ENCODE results near the gene OR2T34. TPM values are rescaled to one million over a fixed set of nuclear protein-coding genes. Genes with fewer than 3 reads are reported as not detected.
A peak's percentile ranks its signal among the peaks of the same experiment; 100 is the strongest.
"Not testable (repeated sequence)": the region's sequence is repeated elsewhere in the genome, so short reads cannot be mapped to it uniquely, and the experiment has no call there.

The OR2T34 gene
- total RNA-seq = not detected

DNA sequence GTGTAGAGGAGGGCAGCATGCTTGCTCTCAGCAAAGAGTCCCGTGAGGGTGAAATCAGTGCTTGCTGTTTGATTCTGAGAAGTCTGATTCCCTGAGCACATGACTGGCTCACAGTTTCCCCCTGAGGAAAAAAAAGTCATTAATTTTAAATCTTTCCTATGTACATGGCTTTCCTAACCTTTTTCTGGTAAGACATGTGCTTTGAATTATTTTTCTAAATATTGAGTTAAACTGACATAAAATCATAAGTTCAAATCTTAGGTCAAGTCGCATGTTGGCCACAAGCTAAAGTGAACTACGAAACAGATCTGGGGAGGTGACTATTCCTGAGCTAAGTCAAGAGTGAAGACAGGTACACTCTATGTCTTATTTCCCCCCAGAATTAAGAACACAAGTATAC lies at the start of gene OR2T34:
TSS of gene OR2T34 (minus strand) at position 101 of the 400 bp plus-strand sequence. CDS start at position 101, 0 bp downstream.
- ATAC-seq; intact Hi-C loops (cut with DNase I); DNase-seq (ENCODE audit: low spot score): not testable (repeated sequence)

GRCh38 chr1:248622570-248623001 lies 48.0 kb upstream of the OR2T34 start:
- ATAC-seq (no peak), DNase-seq (ENCODE audit: low spot score) (no peak)
- intact Hi-C loops (cut with DNase I) = no loop called here

DNA sequence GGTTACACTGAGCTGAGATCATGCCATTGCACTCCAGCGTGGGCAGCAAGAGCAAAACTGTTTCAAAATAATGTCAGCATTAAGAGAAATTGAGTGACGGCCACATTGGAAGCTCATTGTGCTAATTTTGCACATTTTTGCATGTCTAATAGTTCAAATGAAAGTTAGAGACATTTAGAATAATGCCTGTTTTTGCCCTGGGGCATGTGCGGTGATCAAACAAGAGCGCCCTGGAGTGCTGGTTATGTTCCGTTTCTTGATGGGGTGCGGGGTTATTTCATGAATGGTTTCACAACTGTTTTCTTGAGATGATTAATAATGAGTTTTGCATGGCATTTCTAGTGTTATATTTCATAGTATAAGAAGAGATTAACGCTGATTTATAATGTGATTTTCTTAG lies 47.2 kb upstream of the OR2T34 start:
- intact Hi-C loops (cut with DNase I) = no loop called here
- ATAC-seq (no peak), DNase-seq (ENCODE audit: low spot score) (no peak)

- DNase-seq (ENCODE audit: low spot score) (peak; percentile 72), ATAC-seq (no peak)
- intact Hi-C loops (cut with DNase I) = no loop called here
Observed at GRCh38 chr1:248618878-248619277, 44.3 kb upstream of the OR2T34 start.

DNA sequence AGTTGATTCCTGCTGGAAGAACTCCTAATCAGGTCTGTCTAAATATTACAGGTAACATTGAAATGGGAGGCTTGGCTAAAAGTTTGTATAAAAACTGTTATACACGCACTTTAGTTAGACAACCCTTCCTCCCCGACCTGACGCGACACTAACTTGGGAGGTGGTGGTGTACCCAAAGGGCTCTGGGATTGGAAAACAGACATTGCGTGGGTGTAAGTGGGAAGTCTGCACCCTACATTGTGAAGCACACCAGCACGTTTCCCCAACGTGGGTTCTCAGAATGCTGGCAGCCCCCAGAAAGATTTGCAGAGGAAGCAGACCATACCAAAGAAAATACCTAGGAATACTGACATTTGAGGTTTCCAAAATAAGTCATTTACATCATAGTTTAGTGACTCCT lies 43.6 kb upstream of the OR2T34 start:
- intact Hi-C loops (cut with DNase I) = no loop called here
- ATAC-seq = no peak
- DNase-seq (ENCODE audit: low spot score) = no peak

- ATAC-seq (no peak), DNase-seq (ENCODE audit: low spot score) (no peak)
- intact Hi-C loops (cut with DNase I) = no loop called here
Observed at GRCh38 chr1:248613742-248614141, 39.2 kb upstream of the OR2T34 start.

GRCh38 chr1:248611883-248612414 lies 37.4 kb upstream of the OR2T34 start:
- DNase-seq (ENCODE audit: low spot score) (no peak), ATAC-seq (no peak)
- intact Hi-C loops (cut with DNase I) = no loop called here

DNA sequence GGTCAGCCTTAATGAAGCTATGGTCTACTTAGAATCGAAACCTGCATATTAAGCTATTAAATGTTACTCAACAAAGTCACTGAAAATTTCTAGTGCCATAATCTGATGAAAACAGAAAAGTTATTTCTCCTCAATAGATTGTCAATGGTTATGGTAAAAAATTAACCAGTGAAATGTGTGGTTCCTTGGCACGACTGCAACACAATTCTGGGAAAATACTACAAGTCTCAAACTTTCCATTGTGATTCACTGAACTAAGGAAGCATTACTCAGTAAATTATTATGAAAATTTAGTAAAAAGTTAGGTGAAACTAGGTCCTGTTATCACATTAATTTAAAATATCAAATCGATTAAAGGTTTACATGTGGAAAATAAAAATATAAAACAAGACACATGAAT lies 35.7 kb upstream of the OR2T34 start:
- DNase-seq (ENCODE audit: low spot score) (no peak), ATAC-seq (no peak)
- intact Hi-C loops (cut with DNase I) = no loop called here

- ATAC-seq = no peak
- DNase-seq (ENCODE audit: low spot score) = no peak
- intact Hi-C loops (cut with DNase I) = no loop called here
Observed at GRCh38 chr1:248599396-248599795, 24.8 kb upstream of the OR2T34 start.

- DNase-seq (ENCODE audit: low spot score) (no peak), ATAC-seq (no peak)
- intact Hi-C loops (cut with DNase I) = no loop called here
Observed at GRCh38 chr1:248597589-248597988, 23.0 kb upstream of the OR2T34 start, which contains the start of gene OR2T10. Gene OR2T10 (minus strand): TSS chr1:248597700. CDS start chr1:248593768, 3,932 bp downstream.

DNA sequence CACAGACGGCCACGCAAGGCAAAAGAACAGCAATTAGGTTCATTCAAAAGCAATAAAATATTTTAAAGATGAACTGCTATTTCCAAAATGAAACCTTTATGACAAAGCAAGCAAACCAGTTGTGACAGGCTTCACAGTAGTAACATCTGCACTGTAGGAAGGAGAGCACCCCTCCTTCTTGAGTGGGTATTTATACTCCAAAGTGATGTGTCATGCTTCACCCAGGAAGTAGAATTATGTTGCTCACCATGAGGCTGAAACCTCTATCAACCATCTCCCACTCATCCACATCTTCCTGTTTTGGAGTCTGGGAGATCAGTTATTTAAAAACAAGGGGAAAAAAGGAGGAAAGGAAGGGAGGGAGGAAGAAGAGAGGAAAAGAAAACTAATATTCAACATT lies 22.1 kb upstream of the OR2T34 start:
- intact Hi-C loops (cut with DNase I) = no loop called here
- DNase-seq (ENCODE audit: low spot score) = no peak
- no peak for ATAC-seq

DNA sequence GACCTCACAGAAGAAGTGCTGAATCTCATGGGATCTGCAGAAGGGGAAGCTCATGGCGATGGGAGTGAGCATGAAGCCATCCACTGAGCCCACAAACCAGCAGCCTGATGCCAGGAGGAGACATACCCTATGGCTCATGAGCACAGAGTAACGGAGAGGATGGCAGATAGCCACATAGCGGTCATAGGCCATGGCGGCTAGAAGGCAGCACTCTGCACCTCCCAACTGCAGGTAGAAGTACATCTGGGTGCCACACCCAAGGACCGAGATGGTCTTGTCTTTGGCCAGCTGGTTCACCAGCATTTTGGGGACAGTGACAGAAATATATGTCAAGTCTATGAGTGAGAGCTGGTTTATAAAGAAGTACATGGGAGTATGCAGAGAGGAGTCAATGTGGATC lies 18.7 kb upstream of the OR2T34 start:
- intact Hi-C loops (cut with DNase I) = no loop called here
- DNase-seq (ENCODE audit: low spot score) = no peak
- no peak for ATAC-seq

- ATAC-seq (no peak), DNase-seq (ENCODE audit: low spot score) (no peak)
- intact Hi-C loops (cut with DNase I) = no loop called here
Observed at GRCh38 chr1:248592655-248593054, 18.1 kb upstream of the OR2T34 start.

DNA sequence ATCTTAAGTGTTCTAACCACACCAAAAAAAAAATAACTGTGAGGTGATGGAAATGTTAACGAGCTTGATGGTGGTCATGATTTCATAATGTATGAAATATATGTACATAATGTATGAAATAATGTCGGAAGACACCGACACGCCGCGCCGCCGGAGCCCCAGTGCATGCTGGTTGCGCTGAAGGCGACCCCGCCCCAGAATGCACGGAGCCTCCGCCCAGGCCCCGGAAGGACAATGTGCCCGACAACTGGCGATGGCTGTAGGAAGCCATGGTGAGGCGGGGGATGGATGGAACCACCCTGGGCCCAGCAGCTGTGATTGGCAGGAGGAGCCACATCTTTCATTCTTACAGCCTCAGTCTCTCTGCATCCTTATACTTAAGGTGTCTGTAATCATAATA lies 15.5 kb upstream of the OR2T34 start:
- ATAC-seq = no peak
- intact Hi-C loops (cut with DNase I) = no loop called here
- DNase-seq (ENCODE audit: low spot score) = no peak

DNA sequence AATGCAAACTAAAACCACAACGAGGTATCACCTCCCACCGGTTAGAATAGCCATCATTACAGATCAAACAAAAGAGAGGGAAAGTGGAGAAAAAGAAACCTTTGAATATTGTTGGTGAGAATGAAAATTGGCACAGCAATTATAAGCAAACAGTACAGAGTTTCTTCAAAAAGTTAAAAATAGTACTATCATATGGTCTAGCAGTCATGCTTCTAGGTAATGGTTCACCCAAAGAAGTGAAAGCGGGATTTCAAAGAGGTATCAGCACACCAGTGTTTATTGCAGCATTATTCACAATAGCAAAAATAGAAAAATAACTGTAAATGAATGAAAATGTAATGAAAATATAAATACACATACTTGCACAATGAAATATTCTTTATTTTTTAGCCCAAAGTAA lies 14.8 kb upstream of the OR2T34 start:
- intact Hi-C loops (cut with DNase I) = no loop called here
- no peak for DNase-seq (ENCODE audit: low spot score)
- ATAC-seq = no peak

- intact Hi-C loops (cut with DNase I) = no loop called here
- ATAC-seq = no peak
- no peak for DNase-seq (ENCODE audit: low spot score)
Observed at GRCh38 chr1:248585266-248585665, 10.7 kb upstream of the OR2T34 start.

GRCh38 chr1:248576260-248576980 lies 1.9 kb upstream of the OR2T34 start:
- intact Hi-C loops (cut with DNase I) = no loop called here
- no peak for ATAC-seq
- no peak for DNase-seq (ENCODE audit: low spot score)

DNA sequence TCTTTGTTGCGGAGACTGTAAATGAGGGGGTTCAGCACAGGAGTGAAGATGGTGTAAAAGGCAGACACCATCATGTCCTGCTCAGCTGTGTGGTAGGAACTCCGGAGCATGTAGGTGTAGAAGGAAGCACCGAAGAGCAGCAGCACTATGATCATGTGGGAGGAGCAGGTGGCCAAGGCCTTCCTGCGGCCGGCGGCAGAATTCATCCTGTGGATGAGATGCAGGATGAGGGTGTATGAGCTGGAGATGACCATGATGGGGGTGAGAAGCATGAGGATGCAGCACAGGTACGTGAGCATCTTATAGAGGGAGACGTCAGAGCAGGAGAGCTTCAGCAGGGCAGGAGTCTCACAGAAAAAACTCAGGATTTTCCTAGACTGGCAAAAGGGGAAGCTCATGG lies 701 bp downstream of the OR2T34 start:
- DNase-seq (ENCODE audit: low spot score); intact Hi-C loops (cut with DNase I); ATAC-seq: not testable (repeated sequence)

DNA sequence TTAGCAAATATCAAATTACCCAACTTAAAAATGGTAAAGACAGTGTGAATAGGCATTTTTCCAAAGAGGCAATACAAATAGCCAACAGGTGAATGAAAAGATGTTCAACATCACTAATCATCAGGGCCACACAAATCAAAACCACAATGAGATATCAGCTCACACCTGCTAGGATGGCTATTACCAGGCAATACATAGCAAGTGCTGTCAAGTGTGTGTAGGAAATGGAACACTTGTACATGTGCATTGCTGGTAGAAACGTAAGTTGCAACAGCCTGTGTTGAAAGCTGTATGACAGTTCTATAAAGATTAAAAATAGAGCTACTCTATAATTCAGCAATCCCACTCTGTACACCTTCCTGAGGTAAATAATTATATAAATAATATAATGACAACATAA lies 2.5 kb downstream of the OR2T34 start:
- DNase-seq (ENCODE audit: low spot score); intact Hi-C loops (cut with DNase I); ATAC-seq: not testable (repeated sequence)

- intact Hi-C loops (cut with DNase I); DNase-seq (ENCODE audit: low spot score); ATAC-seq: not testable (repeated sequence)
Observed at GRCh38 chr1:248570811-248571210, 3.7 kb downstream of the OR2T34 start.

DNA sequence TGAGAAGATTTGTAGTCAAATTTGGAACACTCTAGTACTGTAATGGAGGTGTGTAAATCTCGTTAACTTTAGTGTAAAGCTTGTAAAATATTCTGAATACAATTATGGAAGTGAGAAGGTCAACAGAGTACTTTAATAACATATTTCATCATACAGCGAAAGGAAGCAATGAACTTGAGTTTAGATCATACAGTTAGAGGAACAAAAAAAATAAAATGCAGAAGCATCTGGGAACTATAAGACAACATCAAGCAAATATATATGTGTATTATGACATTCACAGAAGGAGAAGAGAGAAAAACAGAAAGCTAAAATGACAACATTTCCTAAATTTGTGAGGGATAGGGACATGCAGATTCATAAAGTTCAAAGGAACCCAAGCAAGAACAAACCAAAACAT lies 5.5 kb downstream of the OR2T34 start:
- DNase-seq (ENCODE audit: low spot score); ATAC-seq; intact Hi-C loops (cut with DNase I): not testable (repeated sequence)
